Measurements from ENCODE around the gene AMOTL2.

Gene AMOTL2

GRCh38 chr3:134366928-134367811 lies 7.1 kb downstream of the AMOTL2 start:
- H3K4me3 ChIP-seq (ENCODE audit: low read depth, low read length): no peak overlapping the region
- TF ChIP-seq CTCF (IDR thresholded peaks at IDR 0.05; ENCODE audit: control insufficient read depth, extremely low read depth, insufficient read depth): no peak
- no peak for DNase-seq (ENCODE audit: low read depth)

- H3K4me3 ChIP-seq (ENCODE audit: low read depth, low read length): no peak overlapping the region
- no peak for DNase-seq (ENCODE audit: low read depth)
- TF ChIP-seq CTCF (IDR thresholded peaks at IDR 0.05; ENCODE audit: control insufficient read depth, extremely low read depth, insufficient read depth): no peak
Observed at GRCh38 chr3:134366221-134366927, 7.9 kb downstream of the AMOTL2 start.

GRCh38 chr3:134365766-134366065 lies 8.5 kb downstream of the AMOTL2 start:
- TF ChIP-seq CTCF (IDR thresholded peaks at IDR 0.05; ENCODE audit: control insufficient read depth, extremely low read depth, insufficient read depth): no peak
- no peak overlapping the region for H3K4me3 ChIP-seq (ENCODE audit: low read depth, low read length)
- DNase-seq (ENCODE audit: low read depth): no peak

- DNase-seq (ENCODE audit: low read depth): no peak
- TF ChIP-seq CTCF (IDR thresholded peaks at IDR 0.05; ENCODE audit: control insufficient read depth, extremely low read depth, insufficient read depth): no peak
- H3K4me3 ChIP-seq (ENCODE audit: low read depth, low read length): no peak overlapping the region
Observed at GRCh38 chr3:134364936-134365765, 9.1 kb downstream of the AMOTL2 start.

GRCh38 chr3:134364061-134364935 lies 9.9 kb downstream of the AMOTL2 start:
- no peak for TF ChIP-seq CTCF (IDR thresholded peaks at IDR 0.05; ENCODE audit: control insufficient read depth, extremely low read depth, insufficient read depth)
- no peak for DNase-seq (ENCODE audit: low read depth)
- H3K4me3 ChIP-seq (ENCODE audit: low read depth, low read length): no peak overlapping the region

GRCh38 chr3:134363381-134363755 lies 10.9 kb downstream of the AMOTL2 start:
- no peak overlapping the region for H3K4me3 ChIP-seq (ENCODE audit: low read depth, low read length)
- no peak for DNase-seq (ENCODE audit: low read depth)
- no peak for TF ChIP-seq CTCF (IDR thresholded peaks at IDR 0.05; ENCODE audit: control insufficient read depth, extremely low read depth, insufficient read depth)
